Measurements from ENCODE around the gene ZAP70. TPM values are rescaled to one million over a fixed set of nuclear protein-coding genes. Genes with fewer than 3 reads are reported as not detected.

ZAP70 gene
- polyA plus RNA-seq, 3 donors from 2014 or later, result 219 to 329 (median 246) TPM

DNA sequence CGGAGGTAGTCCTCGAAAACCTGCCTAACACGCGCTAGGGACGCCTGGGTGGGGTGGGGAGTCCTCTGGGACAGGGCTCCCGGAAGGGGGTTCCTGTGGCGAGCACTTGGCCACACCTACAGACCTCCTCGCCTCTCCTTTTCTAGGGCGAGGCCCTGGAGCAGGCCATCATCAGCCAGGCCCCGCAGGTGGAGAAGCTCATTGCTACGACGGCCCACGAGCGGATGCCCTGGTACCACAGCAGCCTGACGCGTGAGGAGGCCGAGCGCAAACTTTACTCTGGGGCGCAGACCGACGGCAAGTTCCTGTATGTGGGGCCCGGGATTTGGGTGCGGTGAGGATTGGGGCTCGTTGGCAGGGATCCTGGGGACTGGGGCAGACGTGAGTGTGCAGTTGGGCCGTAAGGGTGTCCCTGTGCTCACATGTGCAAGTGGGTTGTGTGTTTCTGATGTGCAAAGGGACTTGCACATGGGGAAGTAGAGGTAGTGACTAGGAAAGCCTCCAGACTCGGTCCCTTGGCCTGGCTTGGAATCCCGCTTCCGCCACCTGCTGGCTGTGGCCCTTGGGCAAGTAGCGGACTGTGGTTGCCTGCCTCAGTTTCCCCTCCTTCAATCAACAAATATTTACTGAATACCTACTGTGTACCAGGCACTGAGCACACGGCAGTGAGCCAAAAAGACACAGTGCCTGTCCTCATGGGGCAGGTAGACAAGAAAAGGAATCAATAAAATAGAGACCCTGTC, 11.7 kb downstream of the ZAP70 start:
- peaks cover 4 to 16% (median 13%) of the 10 kb centered on the region in 3 donors for H3K27me3 Mint-ChIP-seq (ENCODE audit: low read depth in 3 of 3)
- no peaks in the 10 kb centered on the region for H3K9me3 Mint-ChIP-seq
- no peak for DNase-seq
- peaks cover 93 to 96% of the 10 kb centered on the region in 2 donors for H3K4me1 Mint-ChIP-seq
- H3K36me3 Mint-ChIP-seq, result peaks cover 45 to 66% (median 58%) of the 10 kb centered on the region in 3 donors
- H3K27ac Mint-ChIP-seq, result peak overlapping the region; percentile 78 to 92 (median 90)
- H3K4me3 Mint-ChIP-seq, result peak overlapping the region; percentile 19 to 65 (median 51)

DNA sequence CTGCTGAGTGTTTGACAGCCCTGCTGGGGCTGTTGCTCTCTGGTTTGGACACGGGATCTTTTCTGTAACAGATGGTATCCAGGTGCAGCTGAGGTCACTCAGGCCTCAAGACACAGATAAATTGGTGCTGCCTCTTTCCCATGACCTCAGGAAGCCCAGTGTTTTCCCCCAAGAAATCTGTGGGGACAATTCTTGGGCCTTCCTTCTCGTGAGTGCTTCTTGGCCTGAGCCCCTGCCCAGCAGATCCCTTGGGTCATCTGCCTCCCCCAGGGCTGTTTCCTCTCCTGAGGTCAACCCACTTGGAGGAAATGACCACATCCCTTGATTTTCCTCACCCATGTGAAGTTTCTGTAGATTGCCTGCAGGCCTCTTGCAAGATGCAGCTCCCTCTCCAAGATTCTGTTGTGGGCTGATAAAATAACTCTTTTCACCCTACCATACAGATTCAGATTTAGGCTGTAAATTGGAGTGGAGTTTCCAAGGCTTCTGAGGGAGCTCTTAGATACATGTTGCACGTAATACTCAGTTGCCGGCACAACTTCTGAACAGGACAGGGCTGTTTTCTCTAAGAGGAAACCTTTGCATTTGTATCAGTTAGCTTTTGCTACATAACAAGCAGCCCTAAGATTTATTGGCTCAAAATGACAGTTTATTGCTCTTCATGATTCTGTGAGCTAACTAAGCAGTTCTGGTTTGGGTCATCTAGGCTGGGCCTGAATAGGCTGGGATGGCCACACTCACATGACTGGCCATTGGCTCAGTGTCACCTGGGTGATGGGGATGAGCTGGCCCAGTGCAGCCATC, 13.1 kb downstream of the ZAP70 start:
- DNase-seq, result no peak
- Mint-ChIP-seq H3K9me3 (peaks cover 0 to 2% (median 0%) of the 10 kb centered on the region in 6 donors), H3K27ac (peak overlapping the region; percentile 88 to 98 (median 92)), H3K4me1 (peaks cover 92 to 95% of the 10 kb centered on the region in 2 donors), H3K27me3 (ENCODE audit: low read depth in 3 of 3) (peaks cover 2 to 9% (median 5%) of the 10 kb centered on the region in 3 donors), H3K36me3 (peaks cover 40 to 66% (median 48%) of the 10 kb centered on the region in 3 donors), H3K4me3 (peak overlapping the region; percentile 48 to 71 (median 62))

DNA sequence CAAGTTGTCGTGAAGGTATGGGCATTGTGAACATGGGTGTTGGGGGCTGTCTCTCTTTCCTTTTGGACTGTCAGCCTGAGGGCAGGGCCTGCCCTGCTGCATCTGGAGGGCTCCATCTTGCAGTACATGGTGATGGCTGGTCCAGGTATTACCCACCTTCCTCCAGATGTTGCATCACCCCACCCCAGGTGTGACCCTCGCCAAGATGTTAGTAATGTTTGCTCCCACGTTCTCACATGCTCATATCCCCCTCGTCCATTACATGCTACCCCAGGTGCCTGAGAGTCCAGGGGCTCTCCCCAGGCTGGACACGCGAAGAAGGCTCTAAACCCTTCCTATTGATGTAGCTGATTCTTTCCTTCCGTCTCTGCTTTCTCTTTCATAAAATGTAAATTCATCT, 13.9 kb downstream of the ZAP70 start:
- Mint-ChIP-seq H3K4me1 (peaks cover 96% of the 10 kb centered on the region in 2 donors), H3K4me3 (peak overlapping the region; percentile 62 to 71 (median 69)), H3K27me3 (ENCODE audit: low read depth in 3 of 3) (peaks cover 2 to 9% (median 4%) of the 10 kb centered on the region in 3 donors), H3K27ac (peak overlapping the region; percentile 84 to 98 (median 90)), H3K36me3 (peaks cover 45 to 75% (median 47%) of the 10 kb centered on the region in 3 donors), H3K9me3 (peaks cover 0 to 2% (median 0%) of the 10 kb centered on the region in 6 donors)
- DNase-seq, result no peak

DNA sequence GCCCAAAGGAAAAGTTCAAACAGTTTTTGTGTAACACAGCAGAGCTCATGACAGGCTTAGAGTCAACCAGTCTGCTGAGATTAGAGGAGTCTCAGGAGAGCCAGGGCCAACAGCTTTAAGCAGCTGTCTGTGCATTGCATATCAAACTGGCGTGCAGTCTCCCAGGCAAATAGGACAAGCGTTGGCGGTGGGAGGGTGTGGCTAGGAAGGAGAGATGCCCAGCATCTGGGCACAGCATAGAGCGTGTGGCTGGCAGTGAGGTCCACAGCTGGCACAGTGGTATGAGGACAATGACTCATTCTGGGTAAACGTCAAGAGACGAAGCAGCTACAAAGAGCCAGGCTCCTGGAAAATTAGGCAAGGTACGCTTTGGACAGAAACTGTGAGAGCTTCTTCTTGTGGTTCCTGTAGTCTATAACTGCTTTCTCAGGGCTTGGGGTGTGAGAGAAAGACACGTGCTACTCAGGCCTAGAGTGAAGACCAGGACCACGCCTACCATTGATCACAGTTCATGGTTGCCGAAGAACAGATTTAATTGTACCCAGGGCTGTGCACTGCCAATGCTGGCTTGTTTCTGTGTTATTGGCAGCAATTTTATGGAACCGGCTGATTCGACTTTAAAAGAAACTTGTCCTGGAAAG, 14.8 kb downstream of the ZAP70 start:
- H3K27me3 Mint-ChIP-seq (ENCODE audit: low read depth in 3 of 3), result peaks cover 2 to 7% (median 3%) of the 10 kb centered on the region in 3 donors
- H3K27ac Mint-ChIP-seq, result peak overlapping the region; percentile 84 to 98 (median 90)
- DNase-seq, result peak; percentile 35 to 61 (median 53)
- peak overlapping the region; percentile 62 to 71 (median 69) for H3K4me3 Mint-ChIP-seq
- peaks cover 93 to 94% of the 10 kb centered on the region in 2 donors for H3K4me1 Mint-ChIP-seq
- H3K36me3 Mint-ChIP-seq, result peaks cover 38 to 68% (median 40%) of the 10 kb centered on the region in 3 donors
- peaks cover 0 to 2% (median 0%) of the 10 kb centered on the region in 6 donors for H3K9me3 Mint-ChIP-seq

DNA sequence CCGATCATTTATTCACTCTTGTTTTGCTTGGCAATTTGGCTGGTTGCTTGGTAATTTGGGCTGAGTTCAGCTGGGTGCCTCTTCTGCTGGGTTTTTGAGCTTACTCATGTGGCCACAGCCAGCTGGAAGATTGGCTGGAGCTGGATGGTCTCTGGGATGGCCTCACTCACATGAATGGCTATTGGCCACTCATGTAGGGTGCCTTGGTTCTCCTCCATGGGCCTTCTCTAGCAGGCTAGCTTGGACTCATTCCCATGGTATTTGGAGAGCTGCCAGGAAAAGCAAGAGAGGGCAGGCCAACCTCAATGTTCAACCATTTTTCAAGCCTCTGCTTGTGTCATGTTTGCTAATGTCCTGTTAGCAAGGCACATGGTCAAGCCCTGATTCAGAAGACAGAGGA, 16.9 kb downstream of the ZAP70 start:
- Mint-ChIP-seq H3K36me3 (peaks cover 34 to 65% (median 44%) of the 10 kb centered on the region in 3 donors), H3K9me3 (peaks cover 0 to 2% (median 0%) of the 10 kb centered on the region in 6 donors), H3K4me1 (peaks cover 82 to 85% of the 10 kb centered on the region in 2 donors), H3K4me3 (peak overlapping the region; percentile 9 to 38 (median 36)), H3K27ac (peak overlapping the region; percentile 69 to 92 (median 80)), H3K27me3 (ENCODE audit: low read depth in 3 of 3) (peaks cover 2 to 12% (median 5%) of the 10 kb centered on the region in 3 donors)
- no peak for DNase-seq

DNA sequence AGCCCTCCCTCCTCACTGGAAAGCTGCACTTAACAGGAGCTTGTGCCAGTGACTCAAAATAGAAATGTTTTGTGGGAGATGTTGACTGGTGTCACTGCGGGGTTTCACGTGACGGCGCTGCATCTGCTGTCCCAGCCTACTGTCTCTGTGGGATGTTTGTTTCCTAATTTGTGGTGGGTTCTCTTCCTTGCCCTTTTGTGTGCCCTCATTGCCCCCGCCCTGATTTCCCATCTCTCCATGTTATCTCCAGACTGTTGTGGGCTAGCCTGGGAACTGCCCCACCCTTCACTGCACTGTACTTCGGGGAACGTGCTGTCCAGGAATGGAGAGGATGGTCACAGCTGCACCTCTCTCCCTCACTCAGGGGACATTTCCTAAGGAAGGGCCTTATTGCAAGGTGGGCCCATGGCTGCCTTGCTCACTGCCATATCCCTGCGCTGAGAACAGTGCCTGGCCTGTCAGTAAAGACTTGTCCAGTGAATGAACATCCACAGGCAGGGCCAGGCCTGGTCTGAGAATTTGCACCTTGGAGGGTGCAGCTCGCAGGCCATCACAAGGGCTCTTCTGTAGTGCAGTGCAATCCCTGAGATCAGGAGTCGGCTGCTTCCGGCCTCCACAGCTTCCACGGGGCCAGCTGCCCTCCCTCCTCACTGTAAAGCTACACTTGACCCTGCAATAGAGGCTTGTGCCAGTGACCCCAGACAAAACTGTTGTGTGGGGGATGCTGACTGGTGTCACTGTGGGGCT, 18.1 kb downstream of the ZAP70 start:
- H3K4me3 Mint-ChIP-seq, result peak overlapping the region; percentile 7 to 70 (median 63)
- H3K9me3 Mint-ChIP-seq, result peaks cover 0 to 2% (median 0%) of the 10 kb centered on the region in 6 donors
- no peak for DNase-seq
- H3K36me3 Mint-ChIP-seq, result peaks cover 31 to 59% (median 37%) of the 10 kb centered on the region in 3 donors
- peaks cover 0 to 8% (median 5%) of the 10 kb centered on the region in 3 donors for H3K27me3 Mint-ChIP-seq (ENCODE audit: low read depth in 3 of 3)
- H3K27ac Mint-ChIP-seq, result peak overlapping the region; percentile 52 to 94 (median 91)
- peaks cover 75 to 77% of the 10 kb centered on the region in 2 donors for H3K4me1 Mint-ChIP-seq

DNA sequence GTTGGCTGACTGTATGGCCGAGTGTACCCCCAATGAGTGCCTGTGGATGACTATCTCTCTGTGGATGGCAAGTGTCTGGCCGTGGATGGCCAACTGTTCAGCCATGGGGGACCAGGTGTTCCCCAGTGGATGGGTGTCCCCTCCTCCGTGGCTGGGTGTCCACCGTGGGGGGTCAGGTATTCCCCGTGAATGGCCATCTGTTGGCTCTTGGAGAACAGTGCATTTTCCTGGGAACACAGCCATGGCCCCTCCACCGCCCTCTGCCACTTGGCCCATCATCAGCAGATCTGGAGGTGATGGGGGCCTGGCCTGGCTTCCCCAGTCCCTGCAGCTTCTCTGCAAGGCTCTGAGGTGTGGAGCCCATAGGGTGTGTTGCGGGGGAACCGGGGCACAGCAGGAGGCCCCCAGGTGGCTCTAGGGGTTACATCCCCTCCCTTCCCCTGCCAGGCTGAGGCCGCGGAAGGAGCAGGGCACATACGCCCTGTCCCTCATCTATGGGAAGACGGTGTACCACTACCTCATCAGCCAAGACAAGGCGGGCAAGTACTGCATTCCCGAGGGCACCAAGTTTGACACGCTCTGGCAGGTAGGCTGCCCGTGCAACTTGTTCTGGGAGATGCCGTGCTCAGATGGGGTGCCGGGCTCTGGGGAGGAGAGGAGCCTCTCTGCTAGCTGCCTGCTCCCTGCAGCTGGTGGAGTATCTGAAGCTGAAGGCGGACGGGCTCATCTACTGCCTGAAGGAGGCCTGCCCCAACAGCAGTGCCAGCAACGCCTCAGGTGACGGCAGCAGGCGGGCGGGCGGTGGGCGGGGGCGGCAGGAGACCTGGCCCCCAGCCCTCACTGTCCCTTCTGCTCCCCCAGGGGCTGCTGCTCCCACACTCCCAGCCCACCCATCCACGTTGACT, 19.3 kb downstream of the ZAP70 start:
- Mint-ChIP-seq H3K36me3 (peaks cover 27 to 59% (median 29%) of the 10 kb centered on the region in 3 donors), H3K9me3 (peaks cover 0 to 2% (median 0%) of the 10 kb centered on the region in 6 donors), H3K4me1 (peaks cover 65 to 73% of the 10 kb centered on the region in 2 donors), H3K27me3 (ENCODE audit: low read depth in 3 of 3) (peaks cover 0 to 13% (median 5%) of the 10 kb centered on the region in 3 donors), H3K4me3 (peak overlapping the region in 2 of 5 donors; percentile 29 to 57), H3K27ac (peak overlapping the region; percentile 17 to 94 (median 88))
- no peak for DNase-seq

DNA sequence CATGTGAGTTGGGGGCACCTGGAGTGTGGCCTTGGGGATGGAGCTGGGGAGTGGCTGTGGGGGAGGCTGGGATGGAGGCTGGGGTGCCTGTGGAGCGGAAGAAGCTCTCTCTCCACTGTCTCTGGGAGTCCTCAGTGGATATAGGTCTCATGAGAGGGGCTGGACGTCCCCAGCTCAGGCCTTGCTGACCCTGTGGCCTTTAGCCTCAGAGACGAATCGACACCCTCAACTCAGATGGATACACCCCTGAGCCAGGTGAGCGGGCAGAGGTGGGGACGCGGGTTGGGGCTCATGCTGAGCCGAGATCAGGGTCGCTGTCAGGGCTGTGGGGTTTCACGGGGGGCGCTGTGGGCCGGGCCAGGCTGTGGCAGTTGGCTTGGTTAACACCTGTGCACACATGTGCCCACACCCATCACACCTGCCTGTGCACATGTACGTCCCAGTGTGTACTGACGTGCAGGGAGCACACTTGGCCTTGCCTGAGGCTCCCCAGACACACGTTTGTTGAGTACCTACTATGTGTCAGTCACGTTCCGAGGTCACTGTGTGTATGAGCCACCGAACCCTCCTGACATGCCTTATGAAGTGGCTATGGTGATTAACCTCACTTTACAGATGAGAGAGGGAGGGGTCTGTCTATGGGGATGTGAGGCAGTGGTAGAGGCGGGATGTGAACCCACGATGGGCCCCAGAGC, 20.1 kb downstream of the ZAP70 start:
- Mint-ChIP-seq H3K36me3 (peaks cover 24 to 58% (median 33%) of the 10 kb centered on the region in 3 donors), H3K9me3 (peaks cover 0 to 2% (median 0%) of the 10 kb centered on the region in 6 donors), H3K4me3 (peak overlapping the region in 3 of 5 donors; percentile 27 to 36 (median 32)), H3K4me1 (peaks cover 62 to 71% of the 10 kb centered on the region in 2 donors), H3K27ac (peak overlapping the region; percentile 72 to 88 (median 82)), H3K27me3 (ENCODE audit: low read depth in 3 of 3) (peaks cover 3 to 16% (median 5%) of the 10 kb centered on the region in 3 donors)
- DNase-seq, result peak in 1 of 3 donors; percentile 28

DNA sequence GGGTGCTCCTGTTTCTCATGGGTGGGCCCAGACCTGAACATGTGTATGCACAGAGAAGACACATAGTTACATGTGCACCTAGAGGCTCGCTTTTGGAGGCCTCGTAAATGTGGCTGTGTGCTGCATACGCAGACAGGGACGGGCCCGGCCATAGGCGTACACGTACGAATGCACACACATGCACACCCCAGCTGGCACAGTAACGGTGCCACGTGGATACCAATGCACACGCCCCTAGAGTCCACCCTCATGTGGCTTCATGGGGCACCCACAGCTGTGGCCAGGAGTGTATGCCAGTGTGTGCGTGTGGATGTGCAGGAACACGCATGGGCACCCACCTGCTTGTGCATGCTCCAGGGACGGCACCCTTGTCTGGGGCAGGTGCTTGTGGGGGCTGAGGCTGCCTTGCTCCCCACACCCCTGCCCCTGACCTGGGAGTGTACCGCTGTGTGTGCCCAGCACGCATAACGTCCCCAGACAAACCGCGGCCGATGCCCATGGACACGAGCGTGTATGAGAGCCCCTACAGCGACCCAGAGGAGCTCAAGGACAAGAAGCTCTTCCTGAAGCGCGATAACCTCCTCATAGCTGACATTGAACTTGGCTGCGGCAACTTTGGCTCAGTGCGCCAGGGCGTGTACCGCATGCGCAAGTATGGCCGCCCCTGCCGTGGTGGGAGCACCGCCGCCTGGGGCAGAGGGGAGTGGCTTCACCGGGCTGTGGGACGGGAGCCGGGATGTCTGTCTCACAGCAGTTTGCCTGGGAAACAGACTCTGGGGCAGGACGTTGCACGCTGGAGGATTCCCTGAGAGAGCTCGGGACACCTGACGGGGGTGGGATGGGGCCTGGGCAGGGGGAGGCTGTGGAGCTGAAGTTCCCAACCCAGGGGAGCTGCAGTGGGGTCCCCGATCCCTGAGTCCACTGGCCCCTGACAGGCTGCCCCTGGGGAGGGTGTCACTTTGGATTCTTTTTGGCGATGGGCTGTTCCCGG, 21.0 kb downstream of the ZAP70 start:
- H3K36me3 Mint-ChIP-seq, result peaks cover 24 to 58% (median 33%) of the 10 kb centered on the region in 3 donors
- DNase-seq, result no peak
- peak overlapping the region; percentile 72 to 88 (median 82) for H3K27ac Mint-ChIP-seq

DNA sequence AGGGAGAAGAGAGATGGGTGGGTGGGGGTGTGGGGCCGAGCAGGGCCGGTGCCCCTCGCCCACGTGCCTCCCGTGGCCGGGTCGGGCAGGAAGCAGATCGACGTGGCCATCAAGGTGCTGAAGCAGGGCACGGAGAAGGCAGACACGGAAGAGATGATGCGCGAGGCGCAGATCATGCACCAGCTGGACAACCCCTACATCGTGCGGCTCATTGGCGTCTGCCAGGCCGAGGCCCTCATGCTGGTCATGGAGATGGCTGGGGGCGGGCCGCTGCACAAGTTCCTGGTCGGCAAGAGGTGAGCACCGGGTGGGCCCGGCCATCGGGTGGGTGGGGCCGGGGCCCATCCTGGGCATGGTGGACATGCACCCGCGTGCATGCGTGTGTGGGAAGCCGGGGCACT, 21.8 kb downstream of the ZAP70 start:
- peaks cover 57 to 64% of the 10 kb centered on the region in 2 donors for H3K4me1 Mint-ChIP-seq
- H3K27me3 Mint-ChIP-seq (ENCODE audit: low read depth in 3 of 3), result peaks cover 5 to 23% (median 10%) of the 10 kb centered on the region in 3 donors
- no peak overlapping the region for H3K4me3 Mint-ChIP-seq
- H3K36me3 Mint-ChIP-seq, result peaks cover 24 to 52% (median 33%) of the 10 kb centered on the region in 3 donors
- no peak overlapping the region for H3K27ac Mint-ChIP-seq
- DNase-seq, result no peak
- H3K9me3 Mint-ChIP-seq, result peaks cover 0 to 2% (median 0%) of the 10 kb centered on the region in 6 donors

More for the DNA sequence above, 21.0 kb downstream of the ZAP70 start:
- Mint-ChIP-seq H3K9me3 (peaks cover 0 to 2% (median 0%) of the 10 kb centered on the region in 6 donors), H3K4me1 (peaks cover 61 to 70% of the 10 kb centered on the region in 2 donors), H3K4me3 (peak overlapping the region in 2 of 5 donors; percentile 32 to 36), H3K27me3 (ENCODE audit: low read depth in 3 of 3) (peaks cover 5 to 23% (median 6%) of the 10 kb centered on the region in 3 donors)
